Muscle of leg (tissue), 11 donors: ENCODE results near the gene MAGI1. TPM values are rescaled to one million over a fixed set of nuclear protein-coding genes. Genes with fewer than 3 reads are reported as not detected.

Experiments used
- DNase-seq: peaks from one replicate; pipeline ENCODE4 v3.0.0; 2013
- H3K27ac ChIP-seq: one replicate; pipeline ENCODE4 v1.5.1; 2013; ENCODE audit warnings: mild to moderate bottlenecking, low read length, control low read depth
- H3K27me3 ChIP-seq: one replicate; pipeline ENCODE4 v1.6.1; 2013; ENCODE audit warnings: low read length; ENCODE audit not compliant: control insufficient read depth, insufficient read depth
- H3K36me3 ChIP-seq: one replicate; pipeline ENCODE4 v1.6.1; 2013; ENCODE audit warnings: low read length; ENCODE audit not compliant: control insufficient read depth, insufficient read depth
- H3K4me1 ChIP-seq: one replicate; pipeline ENCODE4 v1.6.1; 2013; ENCODE audit warnings: low read length; ENCODE audit not compliant: control insufficient read depth, insufficient read depth
- H3K4me3 ChIP-seq: one replicate; pipeline ENCODE4 v1.5.1; 2013; ENCODE audit warnings: low read length, control low read depth
- H3K9me3 ChIP-seq: replicated peaks from 2 replicates; pipeline ENCODE4 v1.6.1; 2013; ENCODE audit warnings: low read depth, low read length; ENCODE audit not compliant: control insufficient read depth
- WGBS: methylation state at CpG from one replicate; pipeline ENCODE4 v1.1.5; 2013; ENCODE audit warnings: missing lambda C conversion rate; ENCODE audit not compliant: insufficient coverage; 5-methylcytosine and 5-hydroxymethylcytosine counted together
- polyA plus RNA-seq, 8 donors: library from polyadenylated mRNA; unstranded; fragments of 120-200 nt; gene quantifications; one replicate each; pipeline versions ENCODE4 v1.2.1 to v1.2.3, GENCODE V29; 2013; ENCODE audit warnings: inconsistent platforms in 1 of 8, low replicate concordance in 1 of 8; ENCODE audit not compliant: insufficient read length in 8 of 8, insufficient read depth in 1 of 8
- total RNA-seq: library from RNA; stranded (reverse); fragments of 120-200 nt; gene quantifications from one replicate; pipeline ENCODE4 v1.2.4, GENCODE V29; 2013

The MAGI1 gene
- total and polyA plus RNA-seq, 9 donors: 10.0 to 16.8 (median 12.0) TPM

- H3K9me3 ChIP-seq: no peaks in the 10 kb centered on the region
- WGBS: 100% methylated on average over 4 of the region's 6 CpGs
- no peaks in the 10 kb centered on the region for H3K4me1 ChIP-seq
- no peak for DNase-seq
- H3K27me3 ChIP-seq: no peaks in the 10 kb centered on the region
- H3K4me3 ChIP-seq: no peak overlapping the region
- H3K36me3 ChIP-seq: no peaks in the 10 kb centered on the region
- H3K27ac ChIP-seq: no peak overlapping the region
These were observed 400.4 kb downstream of the MAGI1 start for GRCh38 chr3:65638301-65638700.

- peak; percentile 14 for DNase-seq
- no peaks in the 10 kb centered on the region for H3K4me1 ChIP-seq
- WGBS: no CpG with 5 or more reads among the region's 3 CpGs
- H3K9me3 ChIP-seq: no peaks in the 10 kb centered on the region
- no peaks in the 10 kb centered on the region for H3K36me3 ChIP-seq
- H3K4me3 ChIP-seq: no peak overlapping the region
- no peaks in the 10 kb centered on the region for H3K27me3 ChIP-seq
- no peak overlapping the region for H3K27ac ChIP-seq
These were observed 402.4 kb downstream of the MAGI1 start for GRCh38 chr3:65636326-65636725.

DNA sequence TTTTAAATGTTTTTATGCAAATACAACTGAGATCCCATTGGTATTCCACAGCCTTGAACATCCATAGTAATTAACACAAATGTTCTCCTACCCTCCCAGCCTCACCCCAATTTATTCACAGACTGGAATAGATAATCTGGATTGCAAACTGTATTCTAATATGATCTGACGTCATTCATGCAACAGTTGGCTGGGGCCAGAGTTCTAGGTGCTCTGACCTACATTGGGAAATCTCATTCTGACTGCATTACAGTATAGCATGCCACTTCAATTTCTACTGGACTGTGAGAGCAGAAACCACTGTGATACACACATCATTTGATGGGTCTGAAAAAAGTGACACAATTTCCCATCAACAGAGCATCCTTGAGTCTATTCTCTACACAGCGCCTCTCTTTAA lies 403.1 kb downstream of the MAGI1 start:
- WGBS: 50% methylated on average over 1 of the region's 2 CpGs
- Histone ChIP-seq H3K36me3 (no peaks in the 10 kb centered on the region), H3K4me1 (no peaks in the 10 kb centered on the region), H3K9me3 (no peaks in the 10 kb centered on the region), H3K27me3 (no peaks in the 10 kb centered on the region), H3K27ac (no peak overlapping the region), H3K4me3 (no peak overlapping the region)
- DNase-seq: no peak

GRCh38 chr3:65633018-65633638 lies 405.6 kb downstream of the MAGI1 start:
- DNase-seq: no peak
- Histone ChIP-seq H3K27ac (no peak overlapping the region), H3K27me3 (no peaks in the 10 kb centered on the region), H3K4me1 (no peaks in the 10 kb centered on the region), H3K36me3 (no peaks in the 10 kb centered on the region), H3K9me3 (no peaks in the 10 kb centered on the region), H3K4me3 (no peak overlapping the region)
- WGBS: no CpG with 5 or more reads among the region's 7 CpGs

DNA sequence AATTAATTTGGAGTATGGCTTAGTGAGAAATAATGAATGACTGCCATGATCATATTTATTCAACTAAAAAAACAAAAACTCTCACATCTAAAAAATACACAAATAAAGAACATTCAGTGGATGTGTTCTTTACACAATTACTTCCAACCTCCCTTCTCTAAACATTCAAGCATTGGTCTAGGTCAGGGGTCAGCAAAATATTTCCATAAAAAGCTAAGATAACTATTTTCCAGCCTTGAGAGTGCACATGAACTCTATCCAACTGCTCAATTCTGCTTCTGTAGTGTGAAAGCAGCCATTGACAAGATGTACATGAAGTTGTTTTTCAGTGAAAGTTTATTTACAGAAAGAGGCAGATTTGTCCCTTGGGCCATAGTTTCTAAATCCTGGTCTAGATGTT lies 406.3 kb downstream of the MAGI1 start:
- Histone ChIP-seq H3K36me3 (no peaks in the 10 kb centered on the region), H3K4me3 (no peak overlapping the region), H3K27me3 (no peaks in the 10 kb centered on the region), H3K4me1 (no peaks in the 10 kb centered on the region), H3K27ac (no peak overlapping the region), H3K9me3 (no peaks in the 10 kb centered on the region)
- DNase-seq: peak; percentile 5

DNA sequence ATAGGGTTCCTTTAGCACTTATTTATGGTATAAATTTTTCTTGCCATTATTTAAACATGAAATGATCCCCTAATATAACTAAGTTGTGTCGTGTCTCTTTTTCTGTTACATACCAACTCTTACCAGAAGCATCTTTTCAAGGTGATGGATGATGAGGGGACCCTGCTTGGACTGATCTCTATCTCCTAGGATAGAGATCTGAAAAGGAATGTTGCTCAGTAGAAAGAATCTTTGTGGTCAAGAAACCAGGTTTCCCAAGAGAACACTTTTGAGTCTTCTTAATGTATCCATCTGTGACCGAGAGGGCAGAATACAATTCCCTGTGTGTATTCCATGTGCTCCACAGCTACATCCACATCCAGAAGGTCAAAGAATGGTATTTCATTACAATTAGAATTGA lies 409.7 kb downstream of the MAGI1 start:
- no peak for DNase-seq
- Histone ChIP-seq H3K27me3 (no peaks in the 10 kb centered on the region), H3K9me3 (no peaks in the 10 kb centered on the region), H3K4me3 (no peak overlapping the region), H3K36me3 (no peaks in the 10 kb centered on the region), H3K27ac (no peak overlapping the region), H3K4me1 (no peaks in the 10 kb centered on the region)
- no CpG with 5 or more reads among the region's 2 CpGs for WGBS

DNA sequence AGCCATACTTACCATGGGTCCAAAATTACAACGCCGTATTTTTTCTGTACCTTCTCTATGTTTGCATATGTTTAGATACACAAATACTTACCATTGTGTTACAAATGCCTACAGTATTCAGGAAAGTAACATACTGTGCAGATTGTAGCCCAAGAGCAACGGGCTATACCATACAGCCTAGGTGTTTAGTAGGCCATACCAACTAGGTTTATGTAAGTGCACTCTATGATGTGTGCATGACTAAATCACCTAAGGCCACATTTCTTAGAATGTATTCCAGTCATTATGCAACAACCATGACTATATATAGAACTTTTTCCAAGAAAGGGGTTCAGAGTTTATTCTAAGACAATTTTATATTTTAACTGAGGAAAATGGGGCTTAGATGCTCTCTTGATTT lies 411.7 kb downstream of the MAGI1 start:
- no peaks in the 10 kb centered on the region for H3K36me3 ChIP-seq

DNA sequence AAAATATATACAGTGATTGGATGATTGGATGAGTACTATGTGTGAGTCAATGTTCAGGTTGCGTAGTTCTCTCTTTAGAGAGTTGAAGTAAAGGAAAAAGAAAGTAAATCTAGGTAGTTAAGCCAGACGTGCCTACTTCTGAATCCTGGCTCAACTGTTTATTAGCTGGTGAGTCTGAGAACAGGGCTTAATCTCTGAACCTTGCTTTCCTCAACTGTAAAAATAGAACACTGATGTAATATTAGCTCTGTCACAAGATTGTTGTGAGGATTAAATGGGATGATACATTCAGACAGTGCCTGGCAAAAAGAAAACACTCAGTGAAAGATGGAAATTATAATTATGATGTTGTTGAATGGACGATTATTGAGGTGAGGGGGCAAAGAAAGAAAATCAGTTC lies 413.4 kb downstream of the MAGI1 start:
- Histone ChIP-seq H3K27me3 (no peaks in the 10 kb centered on the region), H3K4me1 (no peaks in the 10 kb centered on the region), H3K27ac (peak overlapping the region; percentile 38), H3K4me3 (no peak overlapping the region), H3K36me3 (no peaks in the 10 kb centered on the region), H3K9me3 (no peaks in the 10 kb centered on the region)
- 0% methylated on average over 1 of the region's 3 CpGs for WGBS
- DNase-seq: peak; percentile 23

More for the DNA sequence above, 411.7 kb downstream of the MAGI1 start:
- Histone ChIP-seq H3K4me3 (no peak overlapping the region), H3K9me3 (no peaks in the 10 kb centered on the region), H3K27me3 (no peaks in the 10 kb centered on the region), H3K4me1 (no peaks in the 10 kb centered on the region), H3K27ac (no peak overlapping the region)
- no peak for DNase-seq
- WGBS: no CpG with 5 or more reads among the region's 3 CpGs

GRCh38 chr3:65623362-65623761 lies 415.4 kb downstream of the MAGI1 start:
- no peaks in the 10 kb centered on the region for H3K36me3 ChIP-seq
- H3K4me3 ChIP-seq: no peak overlapping the region
- H3K9me3 ChIP-seq: no peaks in the 10 kb centered on the region
- WGBS: no CpG with 5 or more reads among the region's 1 CpG
- DNase-seq: no peak
- no peak overlapping the region for H3K27ac ChIP-seq
- H3K27me3 ChIP-seq: no peaks in the 10 kb centered on the region
- H3K4me1 ChIP-seq: peaks cover 4% of the 10 kb centered on the region

GRCh38 chr3:65619888-65620287 lies 418.8 kb downstream of the MAGI1 start:
- peak; percentile 51 for DNase-seq
- peaks cover 4% of the 10 kb centered on the region for H3K4me1 ChIP-seq
- no peaks in the 10 kb centered on the region for H3K9me3 ChIP-seq
- H3K27me3 ChIP-seq: no peaks in the 10 kb centered on the region
- H3K36me3 ChIP-seq: no peaks in the 10 kb centered on the region
- no CpG with 5 or more reads among the region's 1 CpG for WGBS
- H3K27ac ChIP-seq: peak overlapping the region; percentile 11
- no peak overlapping the region for H3K4me3 ChIP-seq

- peak; percentile 57 for DNase-seq
- no peak overlapping the region for H3K4me3 ChIP-seq
- peak overlapping the region; percentile 11 for H3K27ac ChIP-seq
- peaks cover 4% of the 10 kb centered on the region for H3K4me1 ChIP-seq
- WGBS: no CpG with 5 or more reads among the region's 5 CpGs
- H3K36me3 ChIP-seq: no peaks in the 10 kb centered on the region
- no peaks in the 10 kb centered on the region for H3K9me3 ChIP-seq
- H3K27me3 ChIP-seq: no peaks in the 10 kb centered on the region
These were observed 419.3 kb downstream of the MAGI1 start for GRCh38 chr3:65619451-65619881.
